Measurements from ENCODE around the gene MALSU1. TPM values are rescaled to one million over a fixed set of nuclear protein-coding genes. Genes with fewer than 3 reads are reported as not detected.

The MALSU1 gene
- total RNA-seq (72.7 and 99.5 TPM in 2 replicates), polyA plus RNA-seq (86.7 and 111 TPM in 2 replicates)

DNA sequence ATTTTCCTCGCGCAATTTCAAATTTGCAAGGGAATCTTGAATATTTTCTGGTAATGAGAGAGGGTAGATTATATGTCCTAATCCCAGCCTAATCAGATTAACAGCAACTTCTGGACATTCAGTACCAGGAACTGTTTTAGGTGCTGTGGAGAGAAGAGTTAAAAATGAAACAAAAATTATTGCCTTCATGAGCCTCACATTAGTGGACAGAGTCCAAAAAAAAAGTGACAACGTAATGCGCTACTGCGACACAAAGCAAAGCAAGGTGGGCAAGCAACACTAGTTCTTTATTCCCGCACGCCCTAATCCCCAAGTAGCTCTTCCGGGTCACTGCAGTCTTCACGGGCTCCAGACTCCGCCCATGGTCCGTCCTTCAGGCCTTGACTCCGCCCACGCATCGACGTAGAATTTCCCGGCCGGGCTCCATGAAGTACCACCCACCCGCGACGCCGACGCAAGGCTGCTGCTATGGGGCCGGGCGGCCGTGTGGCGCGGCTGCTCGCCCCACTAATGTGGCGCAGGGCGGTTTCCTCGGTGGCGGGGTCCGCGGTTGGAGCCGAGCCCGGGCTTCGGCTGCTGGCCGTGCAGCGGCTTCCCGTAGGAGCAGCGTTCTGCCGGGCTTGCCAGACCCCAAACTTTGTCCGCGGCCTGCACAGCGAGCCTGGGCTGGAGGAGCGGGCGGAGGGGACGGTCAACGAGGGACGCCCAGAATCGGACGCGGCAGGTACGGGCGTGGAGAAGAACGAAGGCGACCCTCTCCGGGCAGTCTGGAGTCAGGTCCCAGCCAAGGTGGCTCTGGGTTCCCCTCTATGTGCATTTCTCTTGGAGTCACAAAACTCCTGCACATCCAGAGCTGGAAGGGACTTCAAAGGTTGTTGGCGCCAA is at the start of gene MALSU1:
Gene MALSU1 (plus strand): TSS at position 455 of the 885 bp plus-strand sequence. CDS start 14 bp downstream, at position 469.
- TF ChIP-seq, protein P1, sequence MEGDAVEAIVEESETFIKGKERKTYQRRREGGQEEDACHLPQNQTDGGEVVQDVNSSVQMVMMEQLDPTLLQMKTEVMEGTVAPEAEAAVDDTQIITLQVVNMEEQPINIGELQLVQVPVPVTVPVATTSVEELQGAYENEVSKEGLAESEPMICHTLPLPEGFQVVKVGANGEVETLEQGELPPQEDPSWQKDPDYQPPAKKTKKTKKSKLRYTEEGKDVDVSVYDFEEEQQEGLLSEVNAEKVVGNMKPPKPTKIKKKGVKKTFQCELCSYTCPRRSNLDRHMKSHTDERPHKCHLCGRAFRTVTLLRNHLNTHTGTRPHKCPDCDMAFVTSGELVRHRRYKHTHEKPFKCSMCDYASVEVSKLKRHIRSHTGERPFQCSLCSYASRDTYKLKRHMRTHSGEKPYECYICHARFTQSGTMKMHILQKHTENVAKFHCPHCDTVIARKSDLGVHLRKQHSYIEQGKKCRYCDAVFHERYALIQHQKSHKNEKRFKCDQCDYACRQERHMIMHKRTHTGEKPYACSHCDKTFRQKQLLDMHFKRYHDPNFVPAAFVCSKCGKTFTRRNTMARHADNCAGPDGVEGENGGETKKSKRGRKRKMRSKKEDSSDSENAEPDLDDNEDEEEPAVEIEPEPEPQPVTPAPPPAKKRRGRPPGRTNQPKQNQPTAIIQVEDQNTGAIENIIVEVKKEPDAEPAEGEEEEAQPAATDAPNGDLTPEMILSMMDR (IDR thresholded peaks at IDR 0.05; ENCODE audit: low read depth, low read length), result no peak
- peak within 1 kb of the TSS; percentile 90 for H3K27ac ChIP-seq
- peaks cover 16% of the 10 kb centered on the region for H3K4me1 ChIP-seq (ENCODE audit: low read depth)
- H3K4me3 ChIP-seq, result peak within 1 kb of the TSS; percentile 90
- no peaks in the 10 kb centered on the region for H3K27me3 ChIP-seq
- H3K9me3 ChIP-seq (ENCODE audit: low read depth), result no peaks in the 10 kb centered on the region
- peaks cover 2% of the 10 kb centered on the region for H3K36me3 ChIP-seq
- peak; percentile 98 to 99 for DNase-seq (ENCODE audit: low read depth in 1 of 2, low spot score in 1 of 2)

DNA sequence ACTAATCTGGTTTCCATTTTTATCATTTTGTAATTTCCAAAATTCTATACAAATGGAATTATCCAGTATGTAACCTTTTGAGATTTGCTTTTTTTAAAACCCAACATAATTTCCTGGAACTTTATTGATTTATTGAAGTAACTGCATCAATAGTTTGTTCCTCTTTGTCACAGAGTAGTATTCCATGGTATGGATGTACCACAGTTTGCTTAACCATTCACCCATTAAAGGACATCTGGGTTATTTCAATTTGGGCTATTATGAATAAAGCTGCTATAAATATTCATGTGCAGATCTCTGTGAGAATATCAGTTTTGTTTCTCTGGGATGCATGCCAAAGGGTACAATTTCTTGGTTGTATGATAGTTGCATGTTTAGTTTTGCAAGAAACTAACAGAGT is 49.7 kb upstream of the MALSU1 start:
- TF ChIP-seq, protein P1 (IDR thresholded peaks at IDR 0.05; ENCODE audit: low read depth, low read length), result no peak
- no peak overlapping the region for H3K27ac ChIP-seq

DNA sequence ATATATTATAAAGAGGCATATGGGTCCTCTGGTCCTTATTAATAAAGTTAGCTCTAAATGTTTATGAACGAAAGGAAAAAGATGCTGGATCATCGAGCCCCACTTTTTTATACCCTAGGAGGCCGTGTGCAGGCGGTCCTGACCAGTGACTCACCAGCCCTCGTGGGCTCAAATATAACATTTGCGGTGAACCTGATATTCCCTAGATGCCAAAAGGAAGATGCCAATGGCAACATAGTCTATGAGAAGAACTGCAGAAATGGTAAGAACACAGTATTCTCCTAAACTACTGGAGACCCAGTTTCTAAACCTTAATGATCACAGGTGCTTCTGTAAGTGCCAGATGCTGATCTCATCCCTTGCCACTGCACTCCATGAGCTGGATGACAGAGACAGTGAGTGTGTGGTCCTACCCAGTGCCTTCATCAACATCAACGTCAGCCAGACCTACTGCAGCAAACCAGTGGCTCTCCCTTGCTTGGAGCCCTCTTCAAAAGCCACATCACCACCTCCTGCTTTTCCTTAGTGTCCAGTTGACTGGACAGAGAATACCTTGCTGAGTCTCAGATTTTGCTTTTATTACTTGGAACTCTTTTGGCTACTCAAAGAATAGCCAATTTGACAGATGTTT is 45.0 kb upstream of the MALSU1 start:
- H3K36me3 ChIP-seq, result no peaks in the 10 kb centered on the region
- no peaks in the 10 kb centered on the region for H3K9me3 ChIP-seq (ENCODE audit: low read depth)
- H3K27me3 ChIP-seq, result peaks cover 3% of the 10 kb centered on the region
- H3K4me1 ChIP-seq (ENCODE audit: low read depth), result no peaks in the 10 kb centered on the region
- no peak overlapping the region for H3K27ac ChIP-seq
- no peak for DNase-seq (ENCODE audit: low read depth in 1 of 2, low spot score in 1 of 2)
- TF ChIP-seq, protein P1 (IDR thresholded peaks at IDR 0.05; ENCODE audit: low read depth, low read length), result no peak
- no peak overlapping the region for H3K4me3 ChIP-seq

More for the DNA sequence above, 49.7 kb upstream of the MALSU1 start:
- DNase-seq (ENCODE audit: low read depth in 1 of 2, low spot score in 1 of 2), result no peak
- H3K4me3 ChIP-seq, result no peak overlapping the region
- H3K27me3 ChIP-seq, result peaks cover 16% of the 10 kb centered on the region
- H3K9me3 ChIP-seq (ENCODE audit: low read depth), result no peaks in the 10 kb centered on the region
- no peaks in the 10 kb centered on the region for H3K4me1 ChIP-seq (ENCODE audit: low read depth)
- H3K36me3 ChIP-seq, result no peaks in the 10 kb centered on the region

DNA sequence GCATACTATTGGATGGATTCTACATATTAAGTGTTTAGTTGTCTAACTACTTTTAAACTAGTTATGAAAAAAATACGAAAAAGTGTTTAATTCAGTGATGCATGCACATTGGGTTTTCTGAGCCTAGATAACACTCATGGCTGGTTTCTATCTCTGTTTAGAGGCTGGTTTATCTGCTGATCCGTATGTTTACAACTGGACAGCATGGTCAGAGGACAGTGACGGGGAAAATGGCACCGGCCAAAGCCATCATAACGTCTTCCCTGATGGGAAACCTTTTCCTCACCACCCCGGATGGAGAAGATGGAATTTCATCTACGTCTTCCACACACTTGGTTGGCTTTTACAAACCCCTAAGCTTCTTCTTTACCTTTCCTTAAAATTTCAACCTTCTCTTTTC is 42.4 kb upstream of the MALSU1 start:
- Histone ChIP-seq H3K36me3 (no peaks in the 10 kb centered on the region), H3K27me3 (peaks cover 3% of the 10 kb centered on the region), H3K4me1 (ENCODE audit: low read depth) (no peaks in the 10 kb centered on the region), H3K4me3 (no peak overlapping the region), H3K9me3 (ENCODE audit: low read depth) (no peaks in the 10 kb centered on the region), H3K27ac (no peak overlapping the region)
- TF ChIP-seq, protein P1 (IDR thresholded peaks at IDR 0.05; ENCODE audit: low read depth, low read length), result no peak
- DNase-seq (ENCODE audit: low read depth in 1 of 2, low spot score in 1 of 2), result no peak

DNA sequence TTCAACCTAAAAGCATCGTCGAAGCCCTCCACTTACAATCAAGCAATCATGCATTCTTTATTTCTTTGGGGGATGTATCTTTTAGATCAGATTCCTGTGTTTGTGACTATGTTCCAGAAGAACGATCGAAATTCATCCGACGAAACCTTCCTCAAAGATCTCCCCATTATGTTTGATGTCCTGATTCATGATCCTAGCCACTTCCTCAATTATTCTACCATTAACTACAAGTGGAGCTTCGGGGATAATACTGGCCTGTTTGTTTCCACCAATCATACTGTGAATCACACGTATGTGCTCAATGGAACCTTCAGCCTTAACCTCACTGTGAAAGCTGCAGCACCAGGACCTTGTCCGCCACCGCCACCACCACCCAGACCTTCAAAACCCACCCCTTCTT is 38.8 kb upstream of the MALSU1 start:
- no peak for DNase-seq (ENCODE audit: low read depth in 1 of 2, low spot score in 1 of 2)
- Histone ChIP-seq H3K27ac (no peak overlapping the region), H3K27me3 (no peaks in the 10 kb centered on the region), H3K4me3 (no peak overlapping the region), H3K36me3 (no peaks in the 10 kb centered on the region), H3K9me3 (ENCODE audit: low read depth) (no peaks in the 10 kb centered on the region), H3K4me1 (ENCODE audit: low read depth) (no peaks in the 10 kb centered on the region)
- TF ChIP-seq, protein P1 (IDR thresholded peaks at IDR 0.05; ENCODE audit: low read depth, low read length), result no peak
